K562 (cell line): ENCODE data around the gene ABCA1. TPM values are rescaled to one million over a fixed set of nuclear protein-coding genes. Genes with fewer than 3 reads are reported as not detected.
A peak's percentile ranks its signal among the peaks of the same experiment; 100 is the strongest.
"Not testable (repeated sequence)": the region's sequence is repeated elsewhere in the genome, so short reads cannot be mapped to it uniquely, and the experiment has no call there.

ENCODE experiments used
- ATAC-seq: fragments of 200-7000 bp; cut with Tn5 transposase; 3 replicates; pipeline ENCODE4 v1.9.1; 2020; ENCODE audit warnings: moderate library complexity
- BruUV-seq: library from RNA; stranded (reverse); fragments of 400-500 nt; replicated peaks from 2 replicates; lab custom pipeline; 2021; lab: Mats Ljungman, UMichigan
- CTCF ChIA-PET: fragments of 300-600 bp; formaldehyde crosslinking; extraction: SDS; loops from one replicate; lab custom pipeline; 2021; ENCODE audit warnings: low intra/inter-chr PET ratio; lab: Yijun Ruan, JAX
- POLR2A ChIA-PET: fragments of 300-600, 350-650 bp; sonication (Branson Sonifier 250); formaldehyde crosslinking; extraction: SDS; loops from one replicate; lab custom pipeline; 2021; ENCODE audit warnings: antibody characterized with exemption, inconsistent platforms; lab: Yijun Ruan, JAX
- DNase-seq, 4 experiments: peaks; one replicate each; pipeline versions ENCODE4 v3.0.0 to v3.0.0-alpha.2; 2011 to 2018; ENCODE audit warnings: low spot score in 3 of 4, mixed read lengths in 3 of 4; ENCODE audit errors: extremely low read depth in 1 of 4
- FAIRE-seq: peaks from 2 replicates; lab custom pipeline; 2011; peaks lifted over from hg19 to GRCh38; lab: Jason Lieb, UNC
- H2AFZ ChIP-seq: 2 replicates; pipeline ENCODE4 v1.6.0; 2011; ENCODE audit warnings: low read depth, low read length, control low read depth, inconsistent platforms
- H3K27ac ChIP-seq: fragments of 200-600 bp; 3 replicates; pipeline ENCODE4 v1.8.0; 2011; ENCODE audit warnings: low read depth, mild to moderate bottlenecking, control low read depth, inconsistent platforms, low read length, moderate library complexity, mixed read lengths; ENCODE audit errors: extremely low read depth
- H3K27me3 ChIP-seq, 2 experiments: fragments of 300-600 bp in 1 of 2; 2 replicates in 1 of 2; 3 replicates in 1 of 2; pipeline versions ENCODE4 v1.6.0 to v1.8.0; 2011; ENCODE audit warnings: inconsistent platforms in 2 of 2, low read length in 2 of 2, mild to moderate bottlenecking in 1 of 2, mixed read lengths in 1 of 2, moderate library complexity in 1 of 2; ENCODE audit not compliant: control insufficient read depth in 2 of 2, insufficient read depth in 2 of 2
- H3K36me3 ChIP-seq: fragments of 300-600 bp; 3 replicates; pipeline ENCODE4 v1.8.0; 2011; ENCODE audit warnings: mild to moderate bottlenecking, low read length, inconsistent platforms; ENCODE audit not compliant: control insufficient read depth, insufficient read depth
- H3K4me1 ChIP-seq, 2 experiments: fragments of 200-600 bp in 1 of 2; replicated peaks in 1 of 2; 2 replicates in 1 of 2; 3 replicates in 1 of 2; pipeline versions ENCODE4 v1.5.1 to v1.8.0; 2011; ENCODE audit warnings: inconsistent platforms in 2 of 2, low read length in 2 of 2, mild to moderate bottlenecking in 1 of 2, mixed read lengths in 1 of 2, moderate library complexity in 1 of 2; ENCODE audit not compliant: control insufficient read depth in 2 of 2, insufficient read depth in 2 of 2
- H3K4me2 ChIP-seq: 2 replicates; pipeline ENCODE4 v1.6.1; 2011; ENCODE audit warnings: low read length, control low read depth, inconsistent platforms, mixed read lengths; ENCODE audit not compliant: insufficient read depth
- H3K4me3 ChIP-seq: fragments of 200-600 bp; sonication (generic), shearing (Covaris generic); 2 replicates; pipeline ENCODE4 v1.5.1; 2016; ENCODE audit warnings: control low read depth, inconsistent platforms
- H3K79me2 ChIP-seq: fragments of 200-600 bp; 3 replicates; pipeline ENCODE4 v1.8.0; 2011; ENCODE audit warnings: low read length, inconsistent platforms; ENCODE audit not compliant: control insufficient read depth, insufficient read depth
- H3K9ac ChIP-seq, 2 experiments: 2 replicates each; pipeline versions ENCODE4 v1.6.0 to v1.6.1; 2011; ENCODE audit warnings: low read depth in 2 of 2, low read length in 2 of 2, control low read depth in 1 of 2, inconsistent platforms in 1 of 2, mild to moderate bottlenecking in 1 of 2, mixed read lengths in 1 of 2; ENCODE audit not compliant: insufficient read depth in 1 of 2
- H3K9me1 ChIP-seq: one replicate; pipeline ENCODE4 v1.6.0; 2011; ENCODE audit warnings: inconsistent platforms, mild to moderate bottlenecking, low read length, moderate library complexity; ENCODE audit not compliant: control insufficient read depth, insufficient read depth
- H3K9me3 ChIP-seq: replicated peaks from 2 replicates; pipeline ENCODE4 v1.5.1; 2011; ENCODE audit warnings: low read depth, low read length, inconsistent platforms; ENCODE audit not compliant: control insufficient read depth, insufficient read depth
- H4K20me1 ChIP-seq: replicated peaks from 2 replicates; pipeline ENCODE4 v1.6.1; 2011; ENCODE audit warnings: low read length, inconsistent platforms, mixed read lengths; ENCODE audit not compliant: control insufficient read depth, insufficient read depth
- ATF3 ChIP-seq, 2 experiments: fragments of 450-650 bp in 1 of 2; sonication (generic) in 1 of 2; formaldehyde crosslinking in 1 of 2; IDR thresholded peaks in 1 of 2; conservative IDR thresholded peaks in 1 of 2; 2 replicates each; pipeline versions ENCODE4 v1.6.1 to v1.8.1; 2016 to 2023; ENCODE audit warnings: mild to moderate bottlenecking in 2 of 2, moderate library complexity in 2 of 2, inconsistent platforms in 1 of 2, missing genetic modification reagents in 1 of 2
- BMI1 ChIP-seq: fragments of 150-350 bp; IDR thresholded peaks from 2 replicates; pipeline ENCODE4 v1.6.1; 2014; ENCODE audit warnings: low read length
- E2F6 ChIP-seq, 2 experiments: IDR thresholded peaks; 2 replicates each; pipeline ENCODE4 v1.6.1; 2011; ENCODE audit warnings: borderline replicate concordance in 1 of 2, control low read depth in 1 of 2, low read depth in 1 of 2, low read length in 1 of 2, mild to moderate bottlenecking in 1 of 2, mixed read lengths in 1 of 2, moderate library complexity in 1 of 2; ENCODE audit not compliant: insufficient read depth in 1 of 2, insufficient read length in 1 of 2, poor library complexity in 1 of 2, severe bottlenecking in 1 of 2; ENCODE audit errors: extremely low read depth in 1 of 2
- HNRNPL ChIP-seq: fragments of 200-400 bp; formaldehyde crosslinking; IDR thresholded peaks from 2 replicates; pipeline ENCODE4 v1.6.1; 2017; ENCODE audit warnings: low read depth, mild to moderate bottlenecking, low read length
- NFE2 ChIP-seq: IDR thresholded peaks from 2 replicates; pipeline ENCODE4 v1.6.1; 2014; ENCODE audit warnings: antibody characterized with exemption, low read depth
- ZNF282 ChIP-seq: sonication (generic); formaldehyde crosslinking; IDR thresholded peaks from 2 replicates; pipeline ENCODE4 v1.8.1; 2023; ENCODE audit warnings: missing genetic modification reagents
- ZNF586 ChIP-seq: fragments of 450-650 bp; formaldehyde crosslinking; conservative IDR thresholded peaks from 2 replicates; pipeline ENCODE4 v1.4.0; 2020; ENCODE audit warnings: mild to moderate bottlenecking, moderate library complexity
- WGBS: fragments of 100-300 bp; shearing (Covaris generic); methylation state at CpG from one replicate; pipeline ENCODE4 v1.1.6; 2016; ENCODE audit warnings: low coverage, mixed read lengths; ENCODE audit not compliant: insufficient coverage; ENCODE audit errors: missing lambda C conversion rate; 5-methylcytosine and 5-hydroxymethylcytosine counted together
- in situ Hi-C: fragments of 300-500 bp; cut with MboI; formaldehyde crosslinking; loops from 4 replicates; pipeline ENCODE4 v1.15.0; 2018; ENCODE audit warnings: inconsistent platforms, mixed read lengths
- intact Hi-C: fragments of 100-400 bp; cut with micrococcal nuclease; formaldehyde crosslinking; loops from 2 replicates; pipeline ENCODE4 v1.14.2; 2022
- polyA plus RNA-seq, 8 experiments: library from polyadenylated mRNA; depleted of rRNA in 4 of 8; stranded (reverse) in 5 of 8; unstranded in 3 of 8; fragments of >200 nt; fragmentation: Nextera tagmentation in 2 of 8; fragmentation: Illumina TruSeq in 1 of 8; extraction: Ambion mirVana in 2 of 8; extraction: Trizol in 1 of 8; gene quantifications; 2 replicates each; pipeline versions ENCODE4 v1.2.1 to v1.2.3, GENCODE V29; 2011 to 2014; ENCODE audit warnings: inconsistent platforms in 1 of 8, missing spikeins in 1 of 8
- total RNA-seq, 7 experiments: library from RNA; depleted of rRNA in 6 of 7; stranded (reverse); fragments of >200 nt in 6 of 7; fragmentation: Illumina TruSeq in 2 of 7; extraction: Trizol in 2 of 7; gene quantifications; 2 replicates each; pipeline versions ENCODE4 v1.2.1 to v1.2.3, GENCODE V29; 2011 to 2021; ENCODE audit warnings: low replicate concordance in 1 of 7

The ABCA1 gene
- total and polyA plus RNA-seq, 9 of the 15 experiments (the other 6 are each of a cell fraction or from before 2014, with no cell fraction given): under 0.01 to 0.18 (median 0.02) TPM; not detected in 5

- TF ChIP-seq HNRNPL: no peak
- no peak for TF ChIP-seq ATF3 (IDR thresholded peaks at IDR 0.05)
- TF ChIP-seq ATF3 (CRISPR knock-in tag; conservative IDR thresholded peaks at IDR 0.05): no peak
- no peak for TF ChIP-seq ZNF282 (CRISPR knock-in tag)
- peak; percentile 51 for TF ChIP-seq NFE2
Observed at GRCh38 chr9:104941597-104941996, 13.6 kb upstream of the ABCA1 start (continued).

GRCh38 chr9:104936291-104936690 lies 8.3 kb upstream of the ABCA1 start:
- no peak for FAIRE-seq
- intact Hi-C loops: no loop called here
- no peaks in the 10 kb centered on the region for H3K4me1 ChIP-seq
- TF ChIP-seq ZNF586 (CRISPR knock-in tag) (no peak), BMI1 (no peak), E2F6 (IDR thresholded peaks at IDR 0.05; ENCODE audit: borderline replicate concordance in 1 of 2, extremely low read depth in 1 of 2, insufficient read depth in 1 of 2, insufficient read length in 1 of 2, low read depth in 1 of 2, low read length in 1 of 2, poor library complexity in 1 of 2, severe bottlenecking in 1 of 2) (no peak)
- TF ChIP-seq, all 486 proteins: peak for 0
- BruUV-seq: no TSS peak
- ATAC-seq (no peak), DNase-seq (no peak)
- no peak overlapping the region for H3K9ac ChIP-seq
- no peak overlapping the region for H3K4me2 ChIP-seq
- no peaks in the 10 kb centered on the region for H3K36me3 ChIP-seq
- 0% methylated on average over 3 of the region's 3 CpGs for WGBS
- no peaks in the 10 kb centered on the region for H4K20me1 ChIP-seq
- no peaks in the 10 kb centered on the region; a peak in 1 of 5 replicates for H3K27me3 ChIP-seq
- ChIA-PET CTCF (no interaction called here), POLR2A (interaction anchor here (1.0 kb wide), 1 partner anchor 8 kb away, joined by 3 read pairs; no protein-coding TSS in a partner anchor)
- H3K79me2 ChIP-seq: no peaks in the 10 kb centered on the region
- no peaks in the 10 kb centered on the region for H3K9me1 ChIP-seq
- H3K4me3 ChIP-seq: no peak overlapping the region
- no peak overlapping the region for H3K27ac ChIP-seq
- no peak overlapping the region for H2AFZ ChIP-seq
- in situ Hi-C loops: no loop called here
- H3K9me3 ChIP-seq: no peaks in the 10 kb centered on the region

GRCh38 chr9:104935501-104935810 lies 7.5 kb upstream of the ABCA1 start:
- ATAC-seq, H3K9ac ChIP-seq, H4K20me1 ChIP-seq, FAIRE-seq, H3K27ac ChIP-seq, DNase-seq, POLR2A ChIA-PET, H3K4me1 ChIP-seq, intact Hi-C loops, H3K4me2 ChIP-seq, H3K9me3 ChIP-seq, H3K79me2 ChIP-seq, BruUV-seq, H3K27me3 ChIP-seq, H2AFZ ChIP-seq, H3K9me1 ChIP-seq, CTCF ChIA-PET, in situ Hi-C loops, H3K4me3 ChIP-seq, H3K36me3 ChIP-seq: not testable (repeated sequence)
- 0% methylated on average over 7 of the region's 7 CpGs for WGBS
